Calu3 (cell line): Measurements from ENCODE around the gene PRKCG. TPM values are rescaled to one million over a fixed set of nuclear protein-coding genes. Genes with fewer than 3 reads are reported as not detected.

Experiments
- BruUV-seq: library from RNA; stranded (reverse); fragments of 400-500 nt; replicated peaks from 2 replicates; lab custom pipeline; 2021; lab: Mats Ljungman, UMichigan
- CTCF ChIA-PET: fragments of 300-600 bp; sonication (Branson Sonifier 250); formaldehyde crosslinking; loops from one replicate; lab custom pipeline; 2022; ENCODE audit warnings: antibody characterized with exemption; lab: Charles Lee
- DNase-seq: peaks from one replicate; pipeline ENCODE4 v3.0.0; 2022
- H3K27ac Mint-ChIP-seq: one replicate; pipeline ENCODE4 v1.8.0; 2022; ENCODE audit warnings: mixed read lengths; ENCODE audit not compliant: unreplicated experiment
- H3K27me3 Mint-ChIP-seq: one replicate; pipeline ENCODE4 v1.8.0; 2022; ENCODE audit warnings: mixed read lengths; ENCODE audit not compliant: unreplicated experiment
- H3K36me3 Mint-ChIP-seq: one replicate; pipeline ENCODE4 v1.8.0; 2022; ENCODE audit warnings: mild to moderate bottlenecking, moderate library complexity, mixed read lengths; ENCODE audit not compliant: insufficient read depth, unreplicated experiment
- H3K4me1 Mint-ChIP-seq: one replicate; pipeline ENCODE4 v1.8.0; 2022; ENCODE audit warnings: mild to moderate bottlenecking, low read depth, mixed read lengths; ENCODE audit not compliant: unreplicated experiment
- H3K4me3 Mint-ChIP-seq: one replicate; pipeline ENCODE4 v1.8.0; 2022; ENCODE audit warnings: mild to moderate bottlenecking, low read depth, moderate library complexity, mixed read lengths; ENCODE audit not compliant: unreplicated experiment
- H3K9me3 Mint-ChIP-seq: one replicate; pipeline ENCODE4 v1.8.0; 2022; ENCODE audit warnings: low read depth, mixed read lengths; ENCODE audit not compliant: unreplicated experiment
- CTCF ChIP-seq: fragments of 200-600 bp; IDR thresholded peaks from one replicate; pipeline ENCODE4 v1.8.0; 2022; ENCODE audit warnings: antibody characterized with exemption; ENCODE audit not compliant: unreplicated experiment
- intact Hi-C: fragments of 100-400 bp; cut with micrococcal nuclease; formaldehyde crosslinking; loops from one replicate; pipeline ENCODE4 v1.10.0; 2022; ENCODE audit not compliant: unreplicated experiment
- total RNA-seq: library from RNA; stranded (reverse); gene quantifications from 2 replicates; pipeline ENCODE4 v1.2.3, GENCODE V29; 2022

PRKCG gene
- total RNA-seq, 1 experiment from 2014 or later = 59.6 TPM

DNA sequence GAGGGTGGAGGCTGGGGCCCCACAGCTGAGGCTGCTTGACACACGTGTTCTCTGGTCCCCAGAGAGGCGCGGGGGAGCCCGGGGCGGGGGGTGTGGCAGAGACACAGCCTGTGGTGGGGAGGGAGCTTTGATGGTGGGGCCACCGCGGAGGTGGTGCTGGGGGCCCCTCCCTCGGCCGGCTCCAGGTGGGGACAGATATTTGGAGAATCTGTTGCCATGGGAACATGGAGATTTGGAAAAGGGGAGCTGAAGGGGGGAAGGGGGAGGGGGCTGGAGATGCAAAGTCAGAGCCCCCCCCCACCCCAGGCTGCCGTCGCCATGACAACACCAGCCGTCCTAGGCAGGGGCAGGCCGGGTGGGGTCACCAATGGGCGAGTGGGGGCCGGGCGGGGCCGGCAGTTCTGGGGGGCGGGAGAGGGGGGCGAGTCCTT lies 1.2 kb downstream of the PRKCG start:
- peaks cover 15% of the 10 kb centered on the region for H3K4me1 Mint-ChIP-seq
- peaks cover 30% of the 10 kb centered on the region for H3K36me3 Mint-ChIP-seq
- CTCF ChIA-PET = interaction anchor here (0.6 to 2.5 kb wide), 6 partner anchors 15 to 688 kb away, joined by 3 to 29 read pairs (median 3); partner anchors contain the start of genes CNOT3 and MYADM
- BruUV-seq = no TSS peak
- DNase-seq = no peak
- TF ChIP-seq CTCF = no peak
- peak overlapping the region; percentile 51 for H3K27ac Mint-ChIP-seq
- no peak overlapping the region for H3K4me3 Mint-ChIP-seq
- no peaks in the 10 kb centered on the region for H3K9me3 Mint-ChIP-seq
- H3K27me3 Mint-ChIP-seq = no peaks in the 10 kb centered on the region
- intact Hi-C loops = no loop called here

- Mint-ChIP-seq H3K27ac (peak overlapping the region; percentile 51), H3K9me3 (no peaks in the 10 kb centered on the region), H3K36me3 (peaks cover 30% of the 10 kb centered on the region), H3K4me3 (no peak overlapping the region), H3K4me1 (peaks cover 15% of the 10 kb centered on the region), H3K27me3 (no peaks in the 10 kb centered on the region)
- TF ChIP-seq CTCF = no peak
- intact Hi-C loops = no loop called here
- BruUV-seq = no TSS peak
- DNase-seq = no peak
- CTCF ChIA-PET = interaction anchor here (1.2 to 2.4 kb wide), 2 partner anchors 140 to 688 kb away, joined by 3 to 21 read pairs; no protein-coding TSS in a partner anchor
Observed at GRCh38 chr19:53883741-53884140, 1.7 kb downstream of the PRKCG start.

DNA sequence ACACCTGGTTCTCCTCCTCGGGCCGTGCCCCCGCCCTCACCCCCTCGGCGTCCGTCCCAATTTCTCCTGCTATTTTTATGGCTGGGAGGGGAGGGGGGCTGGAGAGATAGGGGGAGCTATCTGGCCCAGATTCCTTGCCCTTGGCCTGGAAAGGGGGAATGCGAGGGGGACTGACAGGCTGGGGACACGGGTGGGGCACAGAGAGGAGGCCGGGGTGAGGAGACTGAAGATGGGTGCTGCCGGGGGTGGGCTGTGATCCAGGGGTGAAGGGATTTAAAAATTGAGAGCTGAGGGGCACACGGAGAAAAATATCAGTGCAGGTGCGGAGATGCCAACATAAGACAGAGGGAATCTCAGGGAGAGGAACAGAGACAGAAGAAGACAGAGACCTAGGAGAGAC lies 2.3 kb downstream of the PRKCG start:
- intact Hi-C loops = no loop called here
- no peak for DNase-seq
- CTCF ChIA-PET = no interaction called here
- Mint-ChIP-seq H3K27me3 (no peaks in the 10 kb centered on the region), H3K36me3 (peaks cover 33% of the 10 kb centered on the region), H3K27ac (peak overlapping the region; percentile 51), H3K4me1 (peaks cover 15% of the 10 kb centered on the region), H3K9me3 (no peaks in the 10 kb centered on the region), H3K4me3 (no peak overlapping the region)
- TF ChIP-seq CTCF = no peak
- no TSS peak for BruUV-seq

DNA sequence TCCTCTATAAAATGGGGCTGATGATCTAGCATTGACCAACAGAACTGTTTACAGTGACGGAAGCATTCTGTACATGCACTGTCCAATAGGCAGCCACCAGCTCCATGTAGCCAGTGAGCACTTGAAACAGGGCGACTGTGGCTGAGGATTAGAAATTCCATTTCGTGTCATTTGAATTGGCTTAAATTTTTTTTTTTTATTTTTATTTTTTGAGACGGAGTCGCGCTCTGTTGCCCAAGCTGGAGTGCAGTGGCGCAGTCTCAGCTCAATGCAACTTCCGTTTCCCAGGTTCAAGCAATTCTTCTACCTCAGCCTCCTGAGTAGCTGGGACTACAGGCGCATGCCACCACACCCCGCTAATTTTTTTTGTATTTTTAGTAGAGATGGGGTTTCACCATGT lies 3.0 kb downstream of the PRKCG start:
- no peak overlapping the region for H3K4me3 Mint-ChIP-seq

More for the DNA sequence above, 3.0 kb downstream of the PRKCG start:
- CTCF ChIA-PET = interaction anchor here (0.6 kb wide), 1 partner anchor 75 kb away, joined by 4 read pairs; no protein-coding TSS in a partner anchor
- peaks cover 15% of the 10 kb centered on the region for H3K4me1 Mint-ChIP-seq
- H3K36me3 Mint-ChIP-seq = peaks cover 40% of the 10 kb centered on the region
- intact Hi-C loops = no loop called here
- no TSS peak for BruUV-seq
- no peaks in the 10 kb centered on the region for H3K27me3 Mint-ChIP-seq
- no peak for DNase-seq
- TF ChIP-seq CTCF = no peak
- H3K9me3 Mint-ChIP-seq = no peaks in the 10 kb centered on the region
- no peak overlapping the region for H3K27ac Mint-ChIP-seq
